NB4 (cell line): ENCODE measurements around the gene NINJ1.

Experiments used
- POLR2A ChIP-seq: IDR thresholded peaks from 2 replicates; pipeline ENCODE4 v1.6.1; 2011; ENCODE audit warnings: mild to moderate bottlenecking; ENCODE audit not compliant: insufficient read length; ENCODE audit errors: extremely low read depth
- TF ChIP-seq, protein P1 (sequence below): IDR thresholded peaks from one replicate; pipeline ENCODE4 v1.5.1; 2012; ENCODE audit warnings: low read depth, low read length

DNA sequence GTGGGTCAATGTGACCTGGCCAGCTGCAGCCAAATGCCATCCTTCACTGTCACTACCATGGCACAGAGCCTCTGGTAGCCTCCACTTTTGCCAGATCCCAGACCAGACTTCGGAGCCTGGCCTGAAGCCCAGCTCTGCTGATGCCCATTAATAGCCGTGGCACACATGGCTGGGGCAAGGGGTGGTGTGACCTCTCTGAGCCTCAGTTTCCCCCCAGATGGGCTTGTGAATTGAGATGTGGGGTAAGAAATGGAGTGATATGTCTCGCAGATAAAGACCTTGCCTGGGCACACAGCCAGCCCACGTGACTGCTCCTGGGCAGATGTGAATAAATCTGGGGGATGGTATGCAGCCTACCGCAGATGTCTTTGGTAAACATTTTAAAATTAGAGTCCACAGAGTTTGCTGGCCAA is 61.7 kb downstream of the NINJ1 start:
- TF ChIP-seq, protein P1, sequence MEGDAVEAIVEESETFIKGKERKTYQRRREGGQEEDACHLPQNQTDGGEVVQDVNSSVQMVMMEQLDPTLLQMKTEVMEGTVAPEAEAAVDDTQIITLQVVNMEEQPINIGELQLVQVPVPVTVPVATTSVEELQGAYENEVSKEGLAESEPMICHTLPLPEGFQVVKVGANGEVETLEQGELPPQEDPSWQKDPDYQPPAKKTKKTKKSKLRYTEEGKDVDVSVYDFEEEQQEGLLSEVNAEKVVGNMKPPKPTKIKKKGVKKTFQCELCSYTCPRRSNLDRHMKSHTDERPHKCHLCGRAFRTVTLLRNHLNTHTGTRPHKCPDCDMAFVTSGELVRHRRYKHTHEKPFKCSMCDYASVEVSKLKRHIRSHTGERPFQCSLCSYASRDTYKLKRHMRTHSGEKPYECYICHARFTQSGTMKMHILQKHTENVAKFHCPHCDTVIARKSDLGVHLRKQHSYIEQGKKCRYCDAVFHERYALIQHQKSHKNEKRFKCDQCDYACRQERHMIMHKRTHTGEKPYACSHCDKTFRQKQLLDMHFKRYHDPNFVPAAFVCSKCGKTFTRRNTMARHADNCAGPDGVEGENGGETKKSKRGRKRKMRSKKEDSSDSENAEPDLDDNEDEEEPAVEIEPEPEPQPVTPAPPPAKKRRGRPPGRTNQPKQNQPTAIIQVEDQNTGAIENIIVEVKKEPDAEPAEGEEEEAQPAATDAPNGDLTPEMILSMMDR: no peak
- no peak for TF ChIP-seq POLR2A
